ENCODE data around the gene RAB3C.
"Not testable (repeated sequence)": the region's sequence is repeated elsewhere in the genome, so short reads cannot be mapped to it uniquely, and the experiment has no call there.

RAB3C gene

DNA sequence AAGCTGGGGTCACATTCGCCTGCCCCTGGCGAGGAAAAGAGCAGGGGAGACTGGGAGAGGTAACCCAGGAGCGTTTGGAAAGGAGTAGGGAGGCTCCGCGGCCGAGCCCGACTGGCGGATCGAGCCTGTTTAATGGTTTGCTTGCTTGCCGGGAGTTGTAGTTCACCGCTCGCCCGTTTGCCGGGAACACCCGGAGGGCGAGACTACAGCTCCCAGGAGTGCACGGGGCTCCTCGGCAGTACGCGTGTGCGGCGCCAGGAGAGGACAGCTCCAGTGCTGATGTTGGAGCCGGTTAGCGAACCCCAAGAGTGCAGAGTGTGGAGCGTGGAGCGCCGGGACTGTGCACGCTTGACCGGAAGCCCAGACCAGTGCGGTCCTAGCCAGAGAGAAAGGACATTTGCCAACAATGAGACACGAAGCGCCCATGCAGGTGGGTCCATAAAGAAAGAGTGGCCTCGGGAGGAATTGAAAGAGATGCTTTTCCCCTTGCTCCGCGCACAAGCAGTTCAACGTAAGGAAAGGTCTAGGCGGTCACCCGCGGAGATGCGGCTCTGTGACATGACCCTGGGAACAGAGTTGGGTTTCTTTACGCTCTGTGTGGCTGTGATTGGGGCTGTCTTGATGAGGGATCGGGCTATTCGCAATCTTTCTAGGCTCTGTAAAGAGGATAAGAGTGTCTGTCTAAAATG lies at the start of gene RAB3C:
TSS of gene RAB3C (plus strand) at position 273 of the 689 bp plus-strand sequence. CDS start at position 407, 134 bp downstream.
- DNase-seq, result no peak

- not testable (repeated sequence) for DNase-seq
These were observed 40.9 kb upstream of the RAB3C start for GRCh38 chr5:58541935-58542334.

DNA sequence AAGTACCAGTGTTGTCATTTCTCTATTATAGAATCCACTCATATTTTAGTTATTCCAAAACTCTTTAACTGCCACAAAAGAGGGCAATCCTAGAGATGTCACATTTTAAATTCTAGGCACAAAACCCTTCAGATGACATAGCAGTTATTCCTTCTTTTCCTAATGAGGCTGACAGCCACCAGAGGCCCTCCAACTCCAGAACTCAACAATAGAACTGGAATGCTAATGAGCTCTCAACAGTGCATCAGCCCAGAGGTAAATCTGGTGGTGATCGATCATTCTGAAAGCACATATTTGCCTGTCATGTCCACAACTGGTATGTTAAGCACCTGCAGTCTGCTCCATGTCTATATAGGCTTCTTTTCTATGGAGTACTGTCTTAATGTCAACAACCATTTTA lies 40.2 kb upstream of the RAB3C start:
- DNase-seq, result no peak

DNA sequence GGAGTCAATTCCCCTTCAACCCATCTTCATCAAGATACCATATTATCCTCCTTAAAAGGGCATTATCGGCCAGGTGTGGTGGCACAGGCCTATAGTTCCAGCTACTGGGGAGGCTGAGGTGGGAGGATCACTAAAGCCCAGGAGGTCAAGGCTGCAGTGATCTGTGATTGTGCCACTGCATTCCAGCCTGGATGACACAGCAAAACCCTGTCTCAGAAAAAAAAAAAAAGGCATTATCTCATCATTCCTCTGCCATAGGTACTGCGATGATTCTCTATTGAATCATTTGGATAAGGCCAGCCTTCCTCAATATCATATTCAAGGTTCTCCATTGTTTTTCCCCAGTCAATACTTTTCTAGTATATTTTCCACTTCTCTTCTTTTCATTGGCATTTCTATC lies 39.2 kb upstream of the RAB3C start:
- no peak for DNase-seq

- no peak for DNase-seq
These were observed 38.7 kb upstream of the RAB3C start for GRCh38 chr5:58544195-58544594.

DNA sequence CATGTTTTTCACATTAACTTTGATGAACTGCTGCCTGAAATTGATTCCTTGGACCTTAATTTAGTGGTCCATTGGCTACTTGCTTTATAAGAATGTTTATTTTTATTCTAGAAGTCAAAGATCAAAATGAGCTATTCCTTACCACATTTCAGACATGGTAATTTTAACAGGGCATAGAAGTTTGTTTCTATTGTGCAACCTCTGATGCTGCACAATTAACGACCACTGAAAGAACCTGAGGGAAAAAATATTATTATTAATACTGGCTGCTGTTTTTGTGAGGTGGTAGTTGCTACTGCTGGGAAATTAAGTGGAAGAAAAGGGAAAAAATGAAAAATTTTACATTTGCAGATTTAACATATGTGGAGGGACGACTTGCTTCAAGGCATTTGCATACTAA lies 37.9 kb upstream of the RAB3C start:
- no peak for DNase-seq

- no peak for DNase-seq
These were observed 37.0 kb upstream of the RAB3C start for GRCh38 chr5:58545912-58546311.

GRCh38 chr5:58548068-58548467 lies 34.8 kb upstream of the RAB3C start:
- DNase-seq, result no peak

- no peak for DNase-seq
These were observed 31.4 kb upstream of the RAB3C start for GRCh38 chr5:58551492-58551891.

- not testable (repeated sequence) for DNase-seq
These were observed 25.1 kb upstream of the RAB3C start for GRCh38 chr5:58557665-58558338.

DNA sequence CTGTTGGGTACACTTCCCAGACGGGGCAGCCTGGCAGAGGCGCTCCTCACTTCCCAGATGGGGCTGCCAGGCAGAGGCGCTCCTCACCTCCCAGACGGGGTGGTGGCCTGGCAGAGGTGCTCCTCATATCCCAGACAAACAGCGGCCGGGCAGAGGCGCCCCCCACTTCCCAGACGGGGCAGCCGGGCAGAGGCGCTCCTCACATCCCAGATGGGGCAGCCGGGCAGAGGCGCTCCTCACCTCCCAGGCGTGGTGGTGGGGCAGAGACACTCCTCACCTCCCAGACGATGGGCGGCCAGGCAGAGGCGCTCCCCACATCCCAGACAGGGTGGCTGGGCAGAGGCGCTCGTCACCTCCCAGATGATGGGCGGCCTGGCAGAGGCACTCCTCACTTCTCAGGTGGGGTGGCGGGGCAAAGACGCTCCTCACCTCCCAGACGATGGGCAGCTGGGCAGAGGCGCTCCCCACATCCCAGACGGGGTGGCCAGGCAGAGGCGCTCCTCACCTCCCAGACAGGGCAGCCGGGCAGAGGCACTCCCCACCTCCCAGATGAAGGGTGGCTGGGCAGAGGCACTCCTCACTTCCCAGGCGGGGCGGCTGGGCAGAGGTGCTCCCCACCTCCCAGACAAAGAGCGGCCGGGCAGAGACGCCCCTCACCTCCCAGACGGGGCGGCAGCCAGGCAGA lies 19.7 kb upstream of the RAB3C start:
- DNase-seq, result not testable (repeated sequence)

- DNase-seq, result not testable (repeated sequence)
These were observed 18.6 kb upstream of the RAB3C start for GRCh38 chr5:58564043-58564832.

- no peak for DNase-seq
These were observed 17.8 kb upstream of the RAB3C start for GRCh38 chr5:58565033-58565432.

- DNase-seq, result no peak
These were observed 11.4 kb upstream of the RAB3C start for GRCh38 chr5:58571501-58571900.

DNA sequence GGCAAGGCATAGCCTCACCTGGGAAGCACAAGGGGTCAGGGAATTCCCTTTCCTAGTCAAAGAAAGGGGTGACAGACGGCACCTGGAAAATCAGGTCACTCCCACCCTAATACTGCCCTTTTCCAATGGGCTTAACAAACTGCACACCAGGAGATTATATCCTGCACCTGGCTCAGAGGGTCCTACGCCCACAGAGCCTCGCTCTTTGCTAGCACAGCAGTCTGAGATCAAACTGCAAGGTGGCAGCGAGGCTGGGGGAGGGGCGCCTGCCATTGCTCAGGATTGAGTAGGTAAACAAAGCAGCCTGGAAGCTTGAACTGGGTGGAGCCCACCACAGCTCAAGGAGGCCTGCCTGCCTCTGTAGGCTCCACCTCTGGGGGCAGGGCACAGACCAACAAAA lies 9.9 kb upstream of the RAB3C start:
- not testable (repeated sequence) for DNase-seq

GRCh38 chr5:58579781-58580180 lies 3.1 kb upstream of the RAB3C start:
- no peak for DNase-seq

- DNase-seq, result no peak
These were observed 664 bp upstream of the RAB3C start for GRCh38 chr5:58582019-58582802.

DNA sequence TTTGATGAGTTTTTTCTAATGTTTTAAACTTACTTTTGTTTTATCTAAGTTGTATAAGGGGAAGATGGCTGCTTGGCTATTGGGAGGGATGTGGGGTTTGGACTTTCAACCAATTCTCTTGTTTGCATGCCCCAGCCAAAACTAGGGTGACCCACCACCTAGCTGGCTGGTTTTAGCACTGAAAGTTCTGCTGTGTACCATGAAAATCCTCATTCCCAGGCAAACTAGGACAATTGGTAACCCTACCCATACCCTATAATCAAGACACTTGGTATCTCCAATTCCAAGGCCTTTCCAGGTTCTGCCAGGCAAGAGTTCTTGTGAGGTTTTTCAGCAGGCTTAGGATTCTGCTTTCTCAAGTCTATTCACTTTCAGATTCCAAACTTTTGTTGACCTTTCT lies 13.1 kb downstream of the RAB3C start:
- DNase-seq, result no peak

DNA sequence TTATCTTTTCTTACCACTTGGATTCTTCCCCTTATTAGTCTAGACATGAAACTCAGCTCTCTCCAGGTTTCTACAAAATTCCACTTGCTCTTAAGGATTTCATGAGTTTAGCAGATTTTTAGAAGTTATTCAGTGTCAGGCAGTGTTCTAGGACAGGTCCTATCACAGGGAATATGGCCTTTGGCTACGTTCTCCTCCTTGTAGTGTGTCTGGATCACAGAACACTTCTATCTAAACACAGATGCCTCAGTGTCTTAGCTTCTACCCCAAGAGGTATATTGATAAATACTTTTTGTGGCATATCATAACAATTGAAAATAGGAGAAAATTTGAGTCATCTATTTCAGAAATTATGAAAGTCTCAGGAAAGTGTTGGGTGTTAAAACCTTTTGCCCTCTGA lies 15.6 kb downstream of the RAB3C start:
- no peak for DNase-seq

DNA sequence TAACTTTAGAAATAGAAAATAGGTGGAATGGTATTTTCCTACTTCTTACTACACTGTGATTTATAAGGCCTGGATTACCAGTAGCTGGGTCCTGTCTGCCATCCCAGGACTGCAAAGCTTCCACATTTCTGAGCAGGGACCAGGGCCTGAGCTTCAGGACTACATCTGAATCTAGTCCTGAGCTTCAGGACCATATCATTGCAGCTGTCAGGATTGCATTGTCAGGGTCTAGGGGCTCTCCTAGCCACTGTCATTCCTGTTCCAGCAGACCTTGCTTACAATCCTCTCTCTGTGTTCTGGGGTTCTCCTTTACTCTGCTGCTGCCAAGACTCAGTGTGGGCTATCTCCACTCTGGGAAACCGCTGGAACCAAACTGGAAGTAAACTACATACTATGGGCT lies 16.3 kb downstream of the RAB3C start:
- DNase-seq, result no peak

GRCh38 chr5:58600613-58601012 lies 17.7 kb downstream of the RAB3C start:
- DNase-seq, result not testable (repeated sequence)

GRCh38 chr5:58602889-58603288 lies 20.0 kb downstream of the RAB3C start:
- DNase-seq, result not testable (repeated sequence)
